ENCODE measurements around the gene SLC9A9. TPM values are rescaled to one million over a fixed set of nuclear protein-coding genes. Genes with fewer than 3 reads are reported as not detected.

The SLC9A9 gene
- total and polyA plus RNA-seq, 10 donors: 10.8 to 58.2 (median 44.7) TPM

DNA sequence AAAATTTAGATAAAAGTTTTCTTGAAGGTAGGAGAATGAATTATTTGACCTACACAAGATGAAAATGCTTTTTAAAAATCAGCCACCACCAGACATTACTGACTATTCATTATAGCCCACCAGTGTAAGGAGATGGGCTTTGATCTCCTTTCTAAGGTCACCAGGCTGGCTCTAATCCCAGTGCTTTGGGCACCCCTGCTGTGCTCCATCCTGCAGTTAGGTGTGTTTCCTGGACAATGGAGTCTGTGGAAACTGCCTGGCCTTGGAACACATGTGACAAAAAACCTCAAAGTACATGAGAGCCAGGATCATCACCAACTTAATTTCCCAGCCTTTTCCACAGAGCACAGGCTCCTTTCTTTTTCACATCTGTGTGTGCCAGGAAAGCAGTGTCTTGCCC, 467.8 kb downstream of the SLC9A9 start:
- H3K4me1 ChIP-seq: no peaks in the 10 kb centered on the region
- TF ChIP-seq POLR2A (IDR thresholded peaks at IDR 0.05): no peak
- no peak for TF ChIP-seq POLR2AphosphoS5 (IDR thresholded peaks at IDR 0.05)
- no peak for TF ChIP-seq CTCF (IDR thresholded peaks at IDR 0.05 in 8 of 11, conservative IDR thresholded peaks at IDR 0.05 in 3 of 11)
- H3K4me3 ChIP-seq: no peak overlapping the region
- no peak overlapping the region for H3K27ac ChIP-seq
- peaks cover 0 to 14% (median 2%) of the 10 kb centered on the region in 6 donors for H3K36me3 ChIP-seq
- intact Hi-C loops (cut with DNase I; ENCODE audit: low total_unique reads): no loop called here
- DNase-seq: no peak
- H3K27me3 ChIP-seq (replicated peaks in 1 of 7): no peaks in the 10 kb centered on the region
- no peaks in the 10 kb centered on the region for H3K9me3 ChIP-seq

DNA sequence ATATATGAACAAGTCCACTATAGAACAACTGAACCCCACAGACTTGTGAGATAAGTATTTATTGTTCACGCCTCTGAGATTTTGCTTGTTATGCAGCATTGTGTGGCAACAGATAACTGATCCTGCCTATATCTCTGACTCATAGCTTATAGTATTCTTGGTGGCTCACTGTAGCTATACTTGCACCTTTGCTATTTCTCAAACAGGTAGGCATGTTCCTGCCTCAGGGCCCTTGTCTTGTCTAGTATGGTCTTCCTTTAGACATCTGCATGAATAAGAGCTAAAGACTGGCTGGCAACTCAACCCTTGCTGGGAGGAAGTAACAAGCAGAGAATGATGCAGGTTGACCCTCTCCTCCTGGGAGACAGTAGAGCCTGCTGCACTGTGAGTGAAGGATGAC, 472.6 kb downstream of the SLC9A9 start:
- DNase-seq: no peak
- H3K4me3 ChIP-seq: no peak overlapping the region
- H3K9me3 ChIP-seq: no peaks in the 10 kb centered on the region
- peaks cover 0 to 3% (median under 1%) of the 10 kb centered on the region in 6 donors for H3K36me3 ChIP-seq
- TF ChIP-seq CTCF (IDR thresholded peaks at IDR 0.05 in 8 of 11, conservative IDR thresholded peaks at IDR 0.05 in 3 of 11): no peak
- TF ChIP-seq POLR2AphosphoS5 (IDR thresholded peaks at IDR 0.05): no peak
- no peak for TF ChIP-seq POLR2A (IDR thresholded peaks at IDR 0.05)
- 96 to 100% (median 100%) methylated on average over 1 of the region's 1 CpG for WGBS, 5 donors
- H3K4me1 ChIP-seq: no peaks in the 10 kb centered on the region
- no peak overlapping the region for H3K27ac ChIP-seq
- intact Hi-C loops (cut with DNase I; ENCODE audit: low total_unique reads): no loop called here
- no peaks in the 10 kb centered on the region for H3K27me3 ChIP-seq (replicated peaks in 1 of 7)

DNA sequence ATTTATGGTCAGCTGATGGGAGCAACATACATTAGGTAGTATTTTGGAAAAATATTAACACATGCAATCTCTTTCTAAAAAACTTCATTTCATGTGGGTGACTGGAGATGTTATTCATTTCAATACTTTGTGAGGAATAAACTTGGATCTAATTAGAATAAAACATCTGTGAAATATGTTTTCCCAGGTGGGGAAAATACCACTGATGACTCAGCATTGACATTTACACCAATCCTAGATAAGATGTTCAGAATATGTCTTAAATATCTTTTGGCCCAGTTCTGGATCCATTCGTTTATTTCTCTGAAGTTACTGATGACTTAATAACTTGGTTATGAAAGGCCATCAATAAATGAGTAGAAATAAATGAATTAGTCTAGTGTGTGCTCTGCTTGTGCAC, 481.1 kb downstream of the SLC9A9 start:
- 81 to 93% (median 86%) methylated on average over 1 of the region's 1 CpG for WGBS, 5 donors
- Histone ChIP-seq H3K4me1 (peaks cover 0 to 17% (median 0%) of the 10 kb centered on the region in 6 donors), H3K36me3 (no peaks in the 10 kb centered on the region), H3K27ac (no peak overlapping the region), H3K27me3 (replicated peaks in 1 of 7) (no peaks in the 10 kb centered on the region), H3K4me3 (no peak overlapping the region), H3K9me3 (no peaks in the 10 kb centered on the region)
- TF ChIP-seq POLR2A (IDR thresholded peaks at IDR 0.05) (no peak), CTCF (IDR thresholded peaks at IDR 0.05 in 8 of 11, conservative IDR thresholded peaks at IDR 0.05 in 3 of 11) (no peak), POLR2AphosphoS5 (IDR thresholded peaks at IDR 0.05) (no peak)
- no peak for DNase-seq
- intact Hi-C loops (cut with DNase I; ENCODE audit: low total_unique reads): no loop called here

- Histone ChIP-seq H3K9me3 (no peaks in the 10 kb centered on the region), H3K27ac (no peak overlapping the region), H3K4me1 (peaks cover 0 to 17% (median 0%) of the 10 kb centered on the region in 6 donors), H3K4me3 (no peak overlapping the region), H3K27me3 (replicated peaks in 1 of 7) (no peaks in the 10 kb centered on the region), H3K36me3 (peaks cover 0 to 4% (median 0%) of the 10 kb centered on the region in 6 donors)
- WGBS, 5 donors: 88 to 100% (median 92%) methylated on average over 1 of the region's 1 CpG
- no peak for DNase-seq
- intact Hi-C loops (cut with DNase I; ENCODE audit: low total_unique reads): no loop called here
- TF ChIP-seq CTCF (IDR thresholded peaks at IDR 0.05 in 8 of 11, conservative IDR thresholded peaks at IDR 0.05 in 3 of 11) (no peak), POLR2A (IDR thresholded peaks at IDR 0.05) (no peak), POLR2AphosphoS5 (IDR thresholded peaks at IDR 0.05) (no peak)
These were observed 481.6 kb downstream of the SLC9A9 start for GRCh38 chr3:143366672-143367071.
